ENCODE results near the gene DYNLT2B.
"Not testable (repeated sequence)": the region's sequence is repeated elsewhere in the genome, so short reads cannot be mapped to it uniquely, and the experiment has no call there.

DYNLT2B gene

GRCh38 chr3:196326936-196327335, 8.9 kb upstream of the DYNLT2B start:
- DNase-seq (ENCODE audit: low read depth in 2 of 2) = no peak

GRCh38 chr3:196323691-196324090, 5.7 kb upstream of the DYNLT2B start:
- no peak for DNase-seq (ENCODE audit: low read depth in 2 of 2)

- no peak for DNase-seq (ENCODE audit: low read depth in 2 of 2)
Measured at GRCh38 chr3:196323016-196323415, 5.0 kb upstream of the DYNLT2B start.

GRCh38 chr3:196321162-196321561, 3.1 kb upstream of the DYNLT2B start:
- DNase-seq (ENCODE audit: low read depth in 2 of 2) = no peak

GRCh38 chr3:196320137-196320536, 2.1 kb upstream of the DYNLT2B start:
- no peak for DNase-seq (ENCODE audit: low read depth in 2 of 2)

- DNase-seq (ENCODE audit: low read depth in 2 of 2) = not testable (repeated sequence)
Measured at GRCh38 chr3:196316799-196317686, 997 bp downstream of the DYNLT2B start.

GRCh38 chr3:196315821-196316220, 2.2 kb downstream of the DYNLT2B start:
- no peak for DNase-seq (ENCODE audit: low read depth in 2 of 2)

- DNase-seq (ENCODE audit: low read depth in 2 of 2) = no peak
Measured at GRCh38 chr3:196314597-196314996, 3.4 kb downstream of the DYNLT2B start.

- DNase-seq (ENCODE audit: low read depth in 2 of 2) = not testable (repeated sequence)
Measured at GRCh38 chr3:196314086-196314485, 4.0 kb downstream of the DYNLT2B start.

GRCh38 chr3:196302960-196303359, 15.1 kb downstream of the DYNLT2B start:
- not testable (repeated sequence) for DNase-seq (ENCODE audit: low read depth in 2 of 2)

GRCh38 chr3:196302551-196302950, 15.5 kb downstream of the DYNLT2B start:
- not testable (repeated sequence) for DNase-seq (ENCODE audit: low read depth in 2 of 2)

- DNase-seq (ENCODE audit: low read depth in 2 of 2) = no peak
Measured at GRCh38 chr3:196298521-196298920, 19.5 kb downstream of the DYNLT2B start.

- DNase-seq (ENCODE audit: low read depth in 2 of 2) = no peak
Measured at GRCh38 chr3:196292286-196292923, 25.6 kb downstream of the DYNLT2B start.

- no peak for DNase-seq (ENCODE audit: low read depth in 2 of 2)
Measured at GRCh38 chr3:196288141-196288460, 29.9 kb downstream of the DYNLT2B start.

- DNase-seq (ENCODE audit: low read depth in 2 of 2) = peak; percentile 69
Measured at GRCh38 chr3:196287440-196288140, 30.4 kb downstream of the DYNLT2B start, which contains the start of gene PCYT1A. Gene PCYT1A, minus strand, starts transcription at chr3:196287726. Its CDS starts 17,195 bp downstream, at chr3:196270531.

GRCh38 chr3:196287090-196287439, 31.0 kb downstream of the DYNLT2B start:
- DNase-seq (ENCODE audit: low read depth in 2 of 2) = peak in 1 of 2 donors; percentile 16

GRCh38 chr3:196284396-196284795, 33.6 kb downstream of the DYNLT2B start:
- DNase-seq (ENCODE audit: low read depth in 2 of 2) = no peak

- no peak for DNase-seq (ENCODE audit: low read depth in 2 of 2)
Measured at GRCh38 chr3:196281962-196282361, 36.1 kb downstream of the DYNLT2B start.

- DNase-seq (ENCODE audit: low read depth in 2 of 2) = peak in 1 of 2 donors; percentile 19
Measured at GRCh38 chr3:196280689-196281440, 37.2 kb downstream of the DYNLT2B start.

GRCh38 chr3:196275126-196275525, 42.9 kb downstream of the DYNLT2B start:
- DNase-seq (ENCODE audit: low read depth in 2 of 2) = no peak

GRCh38 chr3:196274585-196274984, 43.5 kb downstream of the DYNLT2B start:
- peak; percentile 53 to 59 for DNase-seq (ENCODE audit: low read depth in 2 of 2)

- DNase-seq (ENCODE audit: low read depth in 2 of 2) = no peak
Measured at GRCh38 chr3:196273655-196274054, 44.4 kb downstream of the DYNLT2B start.
